WTC11 (cell line): ENCODE results near the gene NLN. TPM values are rescaled to one million over a fixed set of nuclear protein-coding genes. Genes with fewer than 3 reads are reported as not detected.

Source experiments
- ATAC-seq: fragments of 200-7000 bp; cut with Tn5 transposase; 2 replicates; pipeline ENCODE4 v1.10.0; 2021; ENCODE audit warnings: mild to moderate bottlenecking, moderate library complexity
- CTCF ChIA-PET: fragments of 300-600 bp; sonication (Branson Sonifier 250); formaldehyde crosslinking; loops from one replicate; lab custom pipeline; 2021; ENCODE audit warnings: antibody characterized with exemption; lab: Charles Lee
- POLR2A ChIA-PET: fragments of 350-600 bp; sonication (Branson Sonifier 250); formaldehyde crosslinking; loops from one replicate; lab custom pipeline; 2021; ENCODE audit warnings: antibody characterized with exemption; lab: Charles Lee
- DNase-seq: peaks from one replicate; pipeline ENCODE4 v3.0.0; 2021; ENCODE audit warnings: low spot score
- H3K27ac Mint-ChIP-seq: 2 replicates; pipeline ENCODE4 v1.8.0; 2021; ENCODE audit warnings: mixed read lengths
- H3K27me3 Mint-ChIP-seq: 2 replicates; pipeline ENCODE4 v1.8.0; 2021; ENCODE audit warnings: low read depth, mild to moderate bottlenecking, moderate library complexity, mixed read lengths
- H3K36me3 Mint-ChIP-seq: 2 replicates; pipeline ENCODE4 v1.8.0; 2021; ENCODE audit warnings: mixed read lengths
- H3K4me1 Mint-ChIP-seq: 2 replicates; pipeline ENCODE4 v1.8.0; 2022; ENCODE audit warnings: mixed read lengths
- H3K4me3 Mint-ChIP-seq: 2 replicates; pipeline ENCODE4 v1.8.0; 2021; ENCODE audit warnings: mild to moderate bottlenecking, moderate library complexity, mixed read lengths
- H3K9me3 Mint-ChIP-seq: 2 replicates; pipeline ENCODE4 v1.8.0; 2021; ENCODE audit warnings: mixed read lengths
- AR ChIP-seq: fragments of 250-450 bp; sonication (Bioruptor Pico); IDR thresholded peaks from 2 replicates; pipeline ENCODE4 v1.9.0; 2021; ENCODE audit warnings: mild to moderate bottlenecking
- CREB1 ChIP-seq: sonication (generic); formaldehyde crosslinking; IDR thresholded peaks from 2 replicates; pipeline ENCODE4 v1.8.0; 2023; ENCODE audit warnings: mild to moderate bottlenecking, missing genetic modification reagents
- CTCF ChIP-seq: fragments of 200-600 bp; IDR thresholded peaks from 2 replicates; pipeline ENCODE4 v1.8.0; 2022; ENCODE audit warnings: antibody characterized with exemption
- EMX1 ChIP-seq: fragments of 250-450 bp; sonication (Bioruptor Pico); IDR thresholded peaks from 2 replicates; pipeline ENCODE4 v1.8.0; 2021; ENCODE audit warnings: mild to moderate bottlenecking
- ETV6 ChIP-seq: sonication (generic); formaldehyde crosslinking; IDR thresholded peaks from 2 replicates; pipeline ENCODE4 v1.8.1; 2022; ENCODE audit warnings: mild to moderate bottlenecking, missing genetic modification reagents
- HMGA2 ChIP-seq: fragments of 250-450 bp; sonication (Bioruptor Pico); IDR thresholded peaks from 2 replicates; pipeline ENCODE4 v1.4.0; 2021; ENCODE audit warnings: mild to moderate bottlenecking, moderate library complexity
- JUN ChIP-seq: sonication (generic); formaldehyde crosslinking; IDR thresholded peaks from 2 replicates; pipeline ENCODE4 v1.8.0; 2023; ENCODE audit warnings: mild to moderate bottlenecking, missing genetic modification reagents
- KAT7 ChIP-seq: sonication (generic); formaldehyde crosslinking; IDR thresholded peaks from 2 replicates; pipeline ENCODE4 v1.8.1; 2023; ENCODE audit warnings: missing genetic modification reagents, mild to moderate bottlenecking, borderline replicate concordance
- SMAD3 ChIP-seq: sonication (generic); formaldehyde crosslinking; IDR thresholded peaks from 2 replicates; pipeline ENCODE4 v1.8.0; 2022; ENCODE audit warnings: missing genetic modification reagents, mild to moderate bottlenecking, borderline replicate concordance
- SMAD4 ChIP-seq: sonication (generic); formaldehyde crosslinking; IDR thresholded peaks from 2 replicates; pipeline ENCODE4 v1.8.0; 2022; ENCODE audit warnings: mild to moderate bottlenecking, missing genetic modification reagents
- SP1 ChIP-seq: sonication (generic); formaldehyde crosslinking; conservative IDR thresholded peaks from 2 replicates; pipeline ENCODE4 v1.8.1; 2022; ENCODE audit warnings: missing genetic modification reagents
- TCF7 ChIP-seq: sonication (generic); formaldehyde crosslinking; IDR thresholded peaks from 2 replicates; pipeline ENCODE4 v1.8.0; 2022; ENCODE audit warnings: mild to moderate bottlenecking, low read depth, missing genetic modification reagents, moderate library complexity
- ZNF219 ChIP-seq: sonication (generic); formaldehyde crosslinking; IDR thresholded peaks from 2 replicates; pipeline ENCODE4 v1.8.0; 2023; ENCODE audit warnings: missing genetic modification reagents, mild to moderate bottlenecking, borderline replicate concordance
- total RNA-seq: library from RNA; stranded (reverse); gene quantifications from 3 replicates; pipeline ENCODE4 v1.2.3, GENCODE V29; 2021
- TF ChIP-seq, protein P1 (sequence below): sonication (generic); formaldehyde crosslinking; IDR thresholded peaks from 2 replicates; pipeline ENCODE4 v1.8.1; 2023; ENCODE audit warnings: mild to moderate bottlenecking, missing genetic modification reagents, moderate library complexity

The NLN gene
- total RNA-seq, 1 experiment from 2014 or later: 163 TPM

GRCh38 chr5:65821966-65822365 lies 100.0 kb downstream of the NLN start:
- ATAC-seq (no peak), DNase-seq (no peak)
- peaks cover 15% of the 10 kb centered on the region for H3K4me1 Mint-ChIP-seq
- no peak for TF ChIP-seq TCF7
- ChIA-PET POLR2A (interaction anchor here (0.5 kb wide), 1 partner anchor 214 kb away, joined by 3 read pairs; no protein-coding TSS in a partner anchor), CTCF (interaction anchor here (1.0 kb wide), 1 partner anchor 8 kb away, joined by 3 read pairs; no protein-coding TSS in a partner anchor)
- H3K27me3 Mint-ChIP-seq: no peaks in the 10 kb centered on the region
- H3K9me3 Mint-ChIP-seq: no peaks in the 10 kb centered on the region
- H3K27ac Mint-ChIP-seq: peak overlapping the region; percentile 15
- peaks cover 26% of the 10 kb centered on the region for H3K36me3 Mint-ChIP-seq
- H3K4me3 Mint-ChIP-seq: no peak overlapping the region

- ChIA-PET POLR2A (no interaction called here), CTCF (interaction anchor here (1.0 kb wide), 1 partner anchor 9 kb away, joined by 3 read pairs; no protein-coding TSS in a partner anchor)
- Mint-ChIP-seq H3K4me3 (no peak overlapping the region), H3K9me3 (no peaks in the 10 kb centered on the region), H3K27ac (no peak overlapping the region), H3K4me1 (peaks cover 9% of the 10 kb centered on the region), H3K36me3 (peaks cover 26% of the 10 kb centered on the region), H3K27me3 (no peaks in the 10 kb centered on the region)
- DNase-seq (no peak), ATAC-seq (no peak)
- no peak for TF ChIP-seq SMAD3 (CRISPR knock-in tag)
- no peak for TF ChIP-seq CREB1
Observed at GRCh38 chr5:65822710-65823109, 100.7 kb downstream of the NLN start.

DNA sequence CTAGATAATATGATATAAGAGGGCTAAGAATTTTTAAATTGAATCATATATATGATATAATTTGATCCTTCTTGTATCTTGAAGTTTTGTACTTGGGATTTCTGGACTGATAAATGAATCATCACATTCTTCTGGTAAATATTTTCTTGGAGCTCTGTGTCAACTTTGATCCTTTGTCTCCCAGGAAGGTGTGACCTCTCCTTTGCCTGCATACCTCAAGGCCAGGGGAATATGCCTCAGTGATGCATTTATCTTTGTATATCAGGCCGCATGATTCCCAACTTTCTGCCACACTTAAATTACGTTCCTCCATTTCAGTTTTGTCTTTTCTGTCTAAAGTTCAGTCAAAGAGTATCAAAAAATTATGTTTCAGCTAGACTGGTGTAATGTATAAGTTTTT lies 101.2 kb downstream of the NLN start:
- H3K9me3 Mint-ChIP-seq: no peaks in the 10 kb centered on the region
- CTCF ChIA-PET: no interaction called here
- POLR2A ChIA-PET: no interaction called here
- ATAC-seq: no peak
- no peaks in the 10 kb centered on the region for H3K27me3 Mint-ChIP-seq
- TF ChIP-seq SP1 (CRISPR knock-in tag) (no peak), ETV6 (no peak), KAT7 (CRISPR knock-in tag) (no peak)
- H3K36me3 Mint-ChIP-seq: peaks cover 23% of the 10 kb centered on the region
- H3K4me3 Mint-ChIP-seq: no peak overlapping the region
- H3K27ac Mint-ChIP-seq: no peak overlapping the region
- no peak for DNase-seq
- H3K4me1 Mint-ChIP-seq: peaks cover 4% of the 10 kb centered on the region

DNA sequence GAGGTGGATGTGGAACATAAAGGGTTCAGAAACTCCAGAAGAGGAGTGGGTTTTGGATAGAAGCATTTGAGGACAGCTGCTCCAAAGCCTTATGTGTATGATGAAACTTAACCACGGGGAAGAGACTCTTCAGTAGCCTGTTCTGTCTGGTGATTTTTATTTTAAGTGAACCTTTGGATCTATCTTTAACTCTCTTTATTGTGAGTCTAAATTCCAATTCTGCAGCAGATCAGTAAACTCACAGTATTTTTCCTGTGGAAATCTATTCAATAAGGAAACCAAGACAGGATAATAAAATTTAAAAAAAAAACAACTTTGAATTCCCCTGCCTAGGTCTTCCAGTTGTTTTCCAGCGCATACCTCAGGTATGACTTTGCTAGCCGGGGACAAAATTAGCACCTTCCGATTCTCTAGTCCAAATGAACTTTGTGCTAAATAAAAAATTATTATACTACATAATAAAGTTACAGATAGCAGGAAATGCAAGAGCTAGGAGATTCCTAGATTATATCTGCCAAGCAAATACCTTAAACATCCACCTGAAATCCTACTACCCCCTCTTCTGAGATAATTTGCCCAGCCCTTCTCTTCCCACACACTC lies 101.9 kb downstream of the NLN start:
- no peak for TF ChIP-seq SMAD4 (CRISPR knock-in tag)
- TF ChIP-seq JUN (CRISPR knock-in tag): no peak
- TF ChIP-seq, protein P1, sequence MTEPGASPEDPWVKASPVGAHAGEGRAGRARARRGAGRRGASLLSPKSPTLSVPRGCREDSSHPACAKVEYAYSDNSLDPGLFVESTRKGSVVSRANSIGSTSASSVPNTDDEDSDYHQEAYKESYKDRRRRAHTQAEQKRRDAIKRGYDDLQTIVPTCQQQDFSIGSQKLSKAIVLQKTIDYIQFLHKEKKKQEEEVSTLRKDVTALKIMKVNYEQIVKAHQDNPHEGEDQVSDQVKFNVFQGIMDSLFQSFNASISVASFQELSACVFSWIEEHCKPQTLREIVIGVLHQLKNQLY: no peak
- TF ChIP-seq AR (CRISPR knock-in tag): no peak
- no peak for TF ChIP-seq EMX1 (CRISPR knock-in tag)
- no peak for TF ChIP-seq ETV6
- TF ChIP-seq KAT7 (CRISPR knock-in tag): no peak
- no peak for TF ChIP-seq CTCF
- no peak for TF ChIP-seq ZNF219 (CRISPR knock-in tag)
- TF ChIP-seq HMGA2 (CRISPR knock-in tag): no peak
- ATAC-seq (no peak), DNase-seq (no peak)
- H3K9me3 Mint-ChIP-seq: no peaks in the 10 kb centered on the region
- POLR2A ChIA-PET: no interaction called here
- H3K4me3 Mint-ChIP-seq: no peak overlapping the region
- no peaks in the 10 kb centered on the region for H3K4me1 Mint-ChIP-seq
- no peak overlapping the region for H3K27ac Mint-ChIP-seq
- peaks cover 23% of the 10 kb centered on the region for H3K36me3 Mint-ChIP-seq
- CTCF ChIA-PET: no interaction called here
- no peaks in the 10 kb centered on the region for H3K27me3 Mint-ChIP-seq
